ENCODE measurements around the gene JADE3.

Gene JADE3

DNA sequence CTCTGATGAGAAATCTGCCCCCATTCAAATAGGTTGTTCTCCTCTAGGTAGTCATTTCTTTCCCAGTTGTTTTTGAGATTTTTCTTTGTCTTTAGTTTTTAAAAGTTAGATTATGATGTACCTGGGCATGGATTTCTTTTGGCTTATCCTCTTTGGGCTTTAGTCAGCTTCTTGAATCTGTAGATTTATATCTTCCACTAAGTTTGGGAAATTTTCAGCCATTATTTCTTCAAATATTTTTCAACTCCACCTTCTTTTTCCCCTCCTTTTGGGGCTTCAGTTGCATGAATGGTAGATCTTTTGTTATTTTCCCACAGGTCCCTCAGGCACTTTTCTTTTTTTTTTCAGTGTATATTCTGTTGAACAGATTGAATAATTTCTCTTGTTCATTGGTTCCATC is 77.3 kb downstream of the JADE3 start:
- no peak for DNase-seq
- H3K9me3 ChIP-seq (ENCODE audit: control insufficient read depth, low read length): no peaks in the 10 kb centered on the region
- no peak overlapping the region for H3K4me3 ChIP-seq (ENCODE audit: insufficient read depth, low read depth, low read length, poor library complexity, severe bottlenecking)
- H3K4me1 ChIP-seq (ENCODE audit: control insufficient read depth, insufficient read depth, low read length, poor library complexity, severe bottlenecking): no peaks in the 10 kb centered on the region
- no peaks in the 10 kb centered on the region for H3K27me3 ChIP-seq (replicated peaks; ENCODE audit: control insufficient read depth, insufficient read depth, low read length, poor library complexity, severe bottlenecking)
- H3K27ac ChIP-seq (ENCODE audit: insufficient read depth, low read length, poor library complexity, severe bottlenecking): no peak overlapping the region
- H3K36me3 ChIP-seq (ENCODE audit: control insufficient read depth, insufficient read depth, low read length): no peaks in the 10 kb centered on the region

GRCh38 chrX:46991664-46992063 is 79.4 kb downstream of the JADE3 start:
- Histone ChIP-seq H3K4me1 (ENCODE audit: control insufficient read depth, insufficient read depth, low read length, poor library complexity, severe bottlenecking) (no peaks in the 10 kb centered on the region), H3K4me3 (ENCODE audit: insufficient read depth, low read depth, low read length, poor library complexity, severe bottlenecking) (no peak overlapping the region), H3K36me3 (ENCODE audit: control insufficient read depth, insufficient read depth, low read length) (no peaks in the 10 kb centered on the region)

GRCh38 chrX:46992070-46992469 is 79.8 kb downstream of the JADE3 start:
- H3K4me3 ChIP-seq (ENCODE audit: insufficient read depth, low read depth, low read length, poor library complexity, severe bottlenecking): no peak overlapping the region
- H3K27ac ChIP-seq (ENCODE audit: insufficient read depth, low read length, poor library complexity, severe bottlenecking): no peak overlapping the region
- DNase-seq: no peak
- no peaks in the 10 kb centered on the region for H3K4me1 ChIP-seq (ENCODE audit: control insufficient read depth, insufficient read depth, low read length, poor library complexity, severe bottlenecking)
- no peaks in the 10 kb centered on the region for H3K9me3 ChIP-seq (ENCODE audit: control insufficient read depth, low read length)
- no peaks in the 10 kb centered on the region for H3K36me3 ChIP-seq (ENCODE audit: control insufficient read depth, insufficient read depth, low read length)
- H3K27me3 ChIP-seq (replicated peaks; ENCODE audit: control insufficient read depth, insufficient read depth, low read length, poor library complexity, severe bottlenecking): no peaks in the 10 kb centered on the region

More at GRCh38 chrX:46991664-46992063, 79.4 kb downstream of the JADE3 start:
- H3K27me3 ChIP-seq (replicated peaks; ENCODE audit: control insufficient read depth, insufficient read depth, low read length, poor library complexity, severe bottlenecking): no peaks in the 10 kb centered on the region
- H3K9me3 ChIP-seq (ENCODE audit: control insufficient read depth, low read length): no peaks in the 10 kb centered on the region
- no peak for DNase-seq
- H3K27ac ChIP-seq (ENCODE audit: insufficient read depth, low read length, poor library complexity, severe bottlenecking): no peak overlapping the region

- Histone ChIP-seq H3K4me3 (ENCODE audit: insufficient read depth, low read depth, low read length, poor library complexity, severe bottlenecking) (no peak overlapping the region), H3K36me3 (ENCODE audit: control insufficient read depth, insufficient read depth, low read length) (no peaks in the 10 kb centered on the region), H3K27me3 (replicated peaks; ENCODE audit: control insufficient read depth, insufficient read depth, low read length, poor library complexity, severe bottlenecking) (no peaks in the 10 kb centered on the region), H3K27ac (ENCODE audit: insufficient read depth, low read length, poor library complexity, severe bottlenecking) (no peak overlapping the region), H3K9me3 (ENCODE audit: control insufficient read depth, low read length) (no peaks in the 10 kb centered on the region), H3K4me1 (ENCODE audit: control insufficient read depth, insufficient read depth, low read length, poor library complexity, severe bottlenecking) (no peaks in the 10 kb centered on the region)
- DNase-seq: no peak
These were observed 81.9 kb downstream of the JADE3 start for GRCh38 chrX:46994096-46994495.

DNA sequence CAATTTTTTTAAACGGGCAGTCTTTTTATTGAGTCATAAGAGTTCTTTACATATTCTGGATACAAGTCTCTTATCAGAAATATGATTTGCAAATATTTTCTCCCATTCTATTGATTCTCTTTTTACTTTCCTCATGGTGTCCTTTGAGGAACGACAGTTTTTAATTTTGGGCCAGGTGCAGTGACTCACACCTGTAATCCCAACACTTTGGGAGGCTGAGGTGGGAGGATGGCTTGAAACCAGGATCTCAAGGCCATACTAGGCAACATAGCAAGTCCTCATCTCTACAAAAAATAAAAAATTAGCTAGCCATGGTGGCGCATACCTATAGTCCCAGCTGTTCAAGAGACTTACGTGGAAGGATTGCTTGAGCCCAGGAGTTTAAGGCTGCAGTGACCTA is 99.9 kb downstream of the JADE3 start:
- no peaks in the 10 kb centered on the region for H3K27me3 ChIP-seq (replicated peaks; ENCODE audit: control insufficient read depth, insufficient read depth, low read length, poor library complexity, severe bottlenecking)
- H3K36me3 ChIP-seq (ENCODE audit: control insufficient read depth, insufficient read depth, low read length): no peaks in the 10 kb centered on the region
- H3K4me3 ChIP-seq (ENCODE audit: insufficient read depth, low read depth, low read length, poor library complexity, severe bottlenecking): no peak overlapping the region
- H3K9me3 ChIP-seq (ENCODE audit: control insufficient read depth, low read length): no peaks in the 10 kb centered on the region
- no peaks in the 10 kb centered on the region for H3K4me1 ChIP-seq (ENCODE audit: control insufficient read depth, insufficient read depth, low read length, poor library complexity, severe bottlenecking)
- H3K27ac ChIP-seq (ENCODE audit: insufficient read depth, low read length, poor library complexity, severe bottlenecking): no peak overlapping the region
- no peak for DNase-seq

GRCh38 chrX:47026198-47026597 is 114.0 kb downstream of the JADE3 start:
- no peak for DNase-seq
- no peaks in the 10 kb centered on the region for H3K27me3 ChIP-seq (replicated peaks; ENCODE audit: control insufficient read depth, insufficient read depth, low read length, poor library complexity, severe bottlenecking)
- H3K9me3 ChIP-seq (ENCODE audit: control insufficient read depth, low read length): no peaks in the 10 kb centered on the region
- H3K36me3 ChIP-seq (ENCODE audit: control insufficient read depth, insufficient read depth, low read length): no peaks in the 10 kb centered on the region
- no peak overlapping the region for H3K4me3 ChIP-seq (ENCODE audit: insufficient read depth, low read depth, low read length, poor library complexity, severe bottlenecking)
- H3K4me1 ChIP-seq (ENCODE audit: control insufficient read depth, insufficient read depth, low read length, poor library complexity, severe bottlenecking): no peaks in the 10 kb centered on the region
- H3K27ac ChIP-seq (ENCODE audit: insufficient read depth, low read length, poor library complexity, severe bottlenecking): no peak overlapping the region

DNA sequence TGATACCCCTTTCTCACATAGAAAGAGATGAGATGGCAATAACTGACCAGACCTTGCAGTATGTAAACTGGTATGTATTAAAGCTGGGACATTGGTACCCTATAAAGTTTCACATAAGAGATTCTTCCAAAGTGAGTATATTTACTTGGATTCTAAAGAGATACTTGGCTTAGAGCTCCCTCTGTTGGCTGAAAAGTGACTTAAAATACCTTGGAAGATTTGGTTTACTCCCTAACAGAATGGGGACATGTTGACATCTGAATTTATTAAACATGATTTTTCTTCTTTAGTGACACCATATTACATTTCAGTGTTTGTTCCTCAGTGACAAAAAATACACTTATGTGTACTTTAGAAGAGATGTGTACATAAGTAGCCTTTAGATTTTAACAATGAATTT is 118.1 kb downstream of the JADE3 start:
- Histone ChIP-seq H3K36me3 (ENCODE audit: control insufficient read depth, insufficient read depth, low read length) (no peaks in the 10 kb centered on the region), H3K4me1 (ENCODE audit: control insufficient read depth, insufficient read depth, low read length, poor library complexity, severe bottlenecking) (no peaks in the 10 kb centered on the region), H3K27me3 (replicated peaks; ENCODE audit: control insufficient read depth, insufficient read depth, low read length, poor library complexity, severe bottlenecking) (no peaks in the 10 kb centered on the region), H3K4me3 (ENCODE audit: insufficient read depth, low read depth, low read length, poor library complexity, severe bottlenecking) (no peak overlapping the region), H3K9me3 (ENCODE audit: control insufficient read depth, low read length) (no peaks in the 10 kb centered on the region), H3K27ac (ENCODE audit: insufficient read depth, low read length, poor library complexity, severe bottlenecking) (no peak overlapping the region)
- DNase-seq: peak in 1 of 3 donors; percentile 1

DNA sequence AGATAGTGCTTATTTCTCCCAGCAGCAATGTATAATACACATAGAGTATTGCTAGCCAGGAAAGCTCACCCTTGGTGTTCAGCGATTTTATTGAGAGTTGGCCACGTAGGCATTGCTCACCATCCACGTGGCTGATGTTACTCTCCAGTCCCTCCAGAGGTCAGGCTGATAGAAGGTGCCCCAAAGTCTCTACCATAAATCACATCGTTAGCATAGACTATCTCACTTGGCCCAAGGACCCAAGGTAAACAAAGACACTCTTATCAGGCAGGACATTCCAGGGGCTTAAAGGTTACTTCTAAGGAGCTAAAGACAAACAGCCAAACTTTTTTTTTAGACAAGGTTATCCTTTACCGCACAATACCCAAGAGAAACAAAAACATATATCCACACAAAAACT is 135.8 kb downstream of the JADE3 start:
- no peaks in the 10 kb centered on the region for H3K9me3 ChIP-seq (ENCODE audit: control insufficient read depth, low read length)
- no peak overlapping the region for H3K27ac ChIP-seq (ENCODE audit: insufficient read depth, low read length, poor library complexity, severe bottlenecking)
- no peaks in the 10 kb centered on the region for H3K27me3 ChIP-seq (replicated peaks; ENCODE audit: control insufficient read depth, insufficient read depth, low read length, poor library complexity, severe bottlenecking)
- H3K36me3 ChIP-seq (ENCODE audit: control insufficient read depth, insufficient read depth, low read length): no peaks in the 10 kb centered on the region
- no peak for DNase-seq
- no peak overlapping the region for H3K4me3 ChIP-seq (ENCODE audit: insufficient read depth, low read depth, low read length, poor library complexity, severe bottlenecking)
- no peaks in the 10 kb centered on the region for H3K4me1 ChIP-seq (ENCODE audit: control insufficient read depth, insufficient read depth, low read length, poor library complexity, severe bottlenecking)

DNA sequence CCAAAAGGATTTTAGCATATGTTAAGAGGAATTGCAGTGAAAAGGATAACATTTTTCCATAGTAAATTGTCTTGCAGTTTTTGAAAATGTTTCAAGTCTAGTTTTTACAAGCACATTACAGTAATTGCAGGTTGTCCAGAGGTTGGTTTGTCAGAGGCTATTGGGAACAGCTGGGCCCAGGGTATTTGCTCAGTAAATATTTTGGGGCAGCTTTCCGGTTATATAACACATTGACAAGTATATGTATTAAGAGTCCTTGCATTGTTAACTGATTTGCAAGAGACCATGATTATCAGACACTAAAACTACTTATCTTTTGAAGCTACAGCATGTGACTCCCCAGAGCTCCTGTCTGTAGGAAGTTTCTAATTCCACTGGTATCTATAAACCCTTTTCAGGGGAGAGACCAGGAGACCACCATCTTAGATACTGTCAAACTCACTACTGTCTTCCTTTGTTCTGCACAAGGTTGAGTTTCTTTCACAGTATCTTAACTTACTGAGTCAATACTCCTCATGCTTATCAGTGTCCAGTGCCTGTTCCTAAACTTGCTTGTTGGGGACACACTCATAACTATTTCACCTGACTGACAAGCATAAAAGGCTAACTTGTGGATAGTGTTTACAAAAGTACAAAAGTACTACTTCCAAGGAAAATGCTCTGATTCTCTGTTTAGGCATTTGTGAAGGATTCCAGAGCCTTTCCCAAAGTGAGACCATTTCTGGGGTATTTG is 147.1 kb downstream of the JADE3 start:
- no peak overlapping the region for H3K4me3 ChIP-seq (ENCODE audit: insufficient read depth, low read depth, low read length, poor library complexity, severe bottlenecking)
- H3K4me1 ChIP-seq (ENCODE audit: control insufficient read depth, insufficient read depth, low read length, poor library complexity, severe bottlenecking): no peaks in the 10 kb centered on the region
- no peak overlapping the region for H3K27ac ChIP-seq (ENCODE audit: insufficient read depth, low read length, poor library complexity, severe bottlenecking)
- no peaks in the 10 kb centered on the region for H3K27me3 ChIP-seq (replicated peaks; ENCODE audit: control insufficient read depth, insufficient read depth, low read length, poor library complexity, severe bottlenecking)
- no peaks in the 10 kb centered on the region for H3K9me3 ChIP-seq (ENCODE audit: control insufficient read depth, low read length)
- no peaks in the 10 kb centered on the region for H3K36me3 ChIP-seq (ENCODE audit: control insufficient read depth, insufficient read depth, low read length)
- no peak for DNase-seq

GRCh38 chrX:47060708-47061107 is 148.5 kb downstream of the JADE3 start:
- no peak for DNase-seq
- Histone ChIP-seq H3K4me3 (ENCODE audit: insufficient read depth, low read depth, low read length, poor library complexity, severe bottlenecking) (no peak overlapping the region), H3K9me3 (ENCODE audit: control insufficient read depth, low read length) (no peaks in the 10 kb centered on the region), H3K4me1 (ENCODE audit: control insufficient read depth, insufficient read depth, low read length, poor library complexity, severe bottlenecking) (no peaks in the 10 kb centered on the region), H3K27ac (ENCODE audit: insufficient read depth, low read length, poor library complexity, severe bottlenecking) (no peak overlapping the region), H3K27me3 (replicated peaks; ENCODE audit: control insufficient read depth, insufficient read depth, low read length, poor library complexity, severe bottlenecking) (no peaks in the 10 kb centered on the region), H3K36me3 (ENCODE audit: control insufficient read depth, insufficient read depth, low read length) (no peaks in the 10 kb centered on the region)

All from effector memory CD4-positive, alpha-beta T cell (primary cell).